Jurkat, Clone E6-1 (cell line): ENCODE results near the gene AGT.

ENCODE experiments used
- DNase-seq: peaks from one replicate; pipeline ENCODE4 v3.0.0-alpha.2; 2011; ENCODE audit warnings: low read depth, low spot score
- H3K4me3 ChIP-seq: 2 replicates; pipeline ENCODE4 v1.5.1; 2011; ENCODE audit warnings: mild to moderate bottlenecking, low read length, control low read depth, moderate library complexity

Gene AGT

GRCh38 chr1:230696722-230697437, 17.0 kb downstream of the AGT start:
- no peak for DNase-seq

GRCh38 chr1:230696218-230696617, 17.7 kb downstream of the AGT start:
- DNase-seq = no peak
- no peak overlapping the region for H3K4me3 ChIP-seq

More at GRCh38 chr1:230696722-230697437, 17.0 kb downstream of the AGT start:
- no peak overlapping the region for H3K4me3 ChIP-seq

GRCh38 chr1:230694991-230695390, 18.9 kb downstream of the AGT start:
- no peak for DNase-seq
- H3K4me3 ChIP-seq = no peak overlapping the region

- no peak for DNase-seq
- H3K4me3 ChIP-seq = no peak overlapping the region
Measured at GRCh38 chr1:230694464-230694863, 19.5 kb downstream of the AGT start.

GRCh38 chr1:230693777-230694176, 20.1 kb downstream of the AGT start:
- no peak overlapping the region for H3K4me3 ChIP-seq
- no peak for DNase-seq

GRCh38 chr1:230693221-230693620, 20.7 kb downstream of the AGT start:
- H3K4me3 ChIP-seq = no peak overlapping the region
- no peak for DNase-seq

- H3K4me3 ChIP-seq = no peak overlapping the region
- no peak for DNase-seq
Measured at GRCh38 chr1:230691615-230692014, 22.3 kb downstream of the AGT start.

GRCh38 chr1:230690101-230690500, 23.8 kb downstream of the AGT start:
- H3K4me3 ChIP-seq = no peak overlapping the region
- no peak for DNase-seq

- H3K4me3 ChIP-seq = no peak overlapping the region
- no peak for DNase-seq
Measured at GRCh38 chr1:230686747-230687146, 27.2 kb downstream of the AGT start.

GRCh38 chr1:230684998-230685397, 28.9 kb downstream of the AGT start:
- no peak overlapping the region for H3K4me3 ChIP-seq
- DNase-seq = no peak

GRCh38 chr1:230684146-230684545, 29.8 kb downstream of the AGT start:
- DNase-seq = no peak
- H3K4me3 ChIP-seq = no peak overlapping the region

- no peak for DNase-seq
- H3K4me3 ChIP-seq = no peak overlapping the region
Measured at GRCh38 chr1:230682882-230683610, 30.9 kb downstream of the AGT start.

- H3K4me3 ChIP-seq = no peak overlapping the region
- no peak for DNase-seq
Measured at GRCh38 chr1:230682274-230682673, 31.6 kb downstream of the AGT start.

GRCh38 chr1:230681599-230681998, 32.3 kb downstream of the AGT start:
- no peak overlapping the region for H3K4me3 ChIP-seq
- no peak for DNase-seq

- no peak for DNase-seq
- no peak overlapping the region for H3K4me3 ChIP-seq
Measured at GRCh38 chr1:230680300-230681025, 33.5 kb downstream of the AGT start.

GRCh38 chr1:230679825-230680224, 34.1 kb downstream of the AGT start:
- no peak overlapping the region for H3K4me3 ChIP-seq
- DNase-seq = no peak

- DNase-seq = no peak
- no peak overlapping the region for H3K4me3 ChIP-seq
Measured at GRCh38 chr1:230679192-230679591, 34.7 kb downstream of the AGT start.

- DNase-seq = no peak
- H3K4me3 ChIP-seq = no peak overlapping the region
Measured at GRCh38 chr1:230677200-230677599, 36.7 kb downstream of the AGT start.

GRCh38 chr1:230674581-230674980, 39.3 kb downstream of the AGT start:
- no peak for DNase-seq
- H3K4me3 ChIP-seq = no peak overlapping the region

GRCh38 chr1:230669543-230669942, 44.4 kb downstream of the AGT start:
- H3K4me3 ChIP-seq = no peak overlapping the region
- no peak for DNase-seq
